SU-DHL-6 (cell line): Measurements from ENCODE around the gene SLC6A12.

Experiments
- CTCF ChIP-seq: fragments of 200-600 bp; sonication (generic); IDR thresholded peaks from one replicate; pipeline ENCODE4 v1.5.1; 2017; ENCODE audit warnings: antibody characterized with exemption, mild to moderate bottlenecking, low read length, moderate library complexity; ENCODE audit not compliant: insufficient read depth, poor library complexity, severe bottlenecking
- EZH2phosphoT487 ChIP-seq: fragments of 200-600 bp; sonication (generic), shearing (Covaris generic); conservative IDR thresholded peaks from 2 replicates; pipeline ENCODE4 v1.6.1; 2018; ENCODE audit warnings: mild to moderate bottlenecking, antibody characterized with exemption, low read length, moderate library complexity, mixed read lengths

GRCh38 chr12:163406-163986 is 50.5 kb downstream of the SLC6A12 start:
- no peak for TF ChIP-seq CTCF
- TF ChIP-seq EZH2phosphoT487, result no peak
